Measurements from ENCODE around the gene FAM193B. TPM values are rescaled to one million over a fixed set of nuclear protein-coding genes. Genes with fewer than 3 reads are reported as not detected.

The FAM193B gene
- total and polyA plus RNA-seq, 9 of the 15 experiments (the other 6 are each of a cell fraction or from before 2014, with no cell fraction given): 4.4 to 76.4 (median 37.3) TPM

DNA sequence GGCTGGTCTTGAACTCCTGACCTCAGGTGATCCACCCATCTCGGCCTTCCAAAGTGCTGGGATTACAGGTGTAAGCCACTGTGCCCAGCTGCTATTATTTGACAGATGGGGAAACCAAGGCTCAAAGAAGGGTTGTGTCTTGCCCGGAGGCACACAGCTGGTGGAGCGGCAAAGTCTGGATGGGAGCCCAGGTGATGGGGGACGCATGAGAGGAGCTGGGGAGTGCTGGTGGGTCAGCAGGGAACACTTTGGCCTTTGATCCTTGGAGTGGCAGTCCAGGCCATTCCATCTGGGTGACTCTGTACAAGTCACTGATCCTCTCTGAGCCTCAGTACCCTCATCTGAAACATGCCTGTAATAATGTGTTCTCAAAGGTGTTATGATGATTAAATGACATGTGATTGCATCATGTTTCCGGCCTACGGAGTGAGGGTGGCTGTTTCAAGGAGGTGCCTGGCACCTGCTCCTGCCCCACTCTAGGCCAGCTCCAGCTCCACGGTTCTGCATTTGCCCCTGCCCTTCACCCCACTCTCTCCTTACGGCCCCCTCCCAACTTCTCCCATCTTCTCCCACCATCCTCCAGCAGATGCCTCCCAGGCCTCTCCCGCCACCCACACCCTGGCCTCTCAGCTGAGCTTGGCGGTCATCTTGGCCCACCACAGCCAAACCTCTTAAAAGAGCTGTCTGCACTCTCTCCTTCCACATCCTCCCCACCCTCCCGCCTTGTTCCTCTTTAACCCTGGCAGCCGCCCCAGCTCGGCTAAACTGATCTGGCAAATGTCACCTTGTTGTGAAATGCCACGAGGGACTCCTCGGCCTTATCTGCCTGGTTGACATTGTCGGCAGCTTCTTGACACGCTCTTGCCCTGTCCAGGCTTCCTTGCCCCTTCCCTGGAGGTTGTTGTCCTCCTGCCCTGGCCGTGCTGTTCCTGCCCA is 75.4 kb downstream of the FAM193B start (continued):
- no peak for TF ChIP-seq CTBP1 (IDR thresholded peaks at IDR 0.05; ENCODE audit: borderline replicate concordance)
- TF ChIP-seq CREB1 (IDR thresholded peaks at IDR 0.05): no peak
- no peak for TF ChIP-seq CREB1 (CRISPR knock-in tag; IDR thresholded peaks at IDR 0.05)
- TF ChIP-seq, protein P1, sequence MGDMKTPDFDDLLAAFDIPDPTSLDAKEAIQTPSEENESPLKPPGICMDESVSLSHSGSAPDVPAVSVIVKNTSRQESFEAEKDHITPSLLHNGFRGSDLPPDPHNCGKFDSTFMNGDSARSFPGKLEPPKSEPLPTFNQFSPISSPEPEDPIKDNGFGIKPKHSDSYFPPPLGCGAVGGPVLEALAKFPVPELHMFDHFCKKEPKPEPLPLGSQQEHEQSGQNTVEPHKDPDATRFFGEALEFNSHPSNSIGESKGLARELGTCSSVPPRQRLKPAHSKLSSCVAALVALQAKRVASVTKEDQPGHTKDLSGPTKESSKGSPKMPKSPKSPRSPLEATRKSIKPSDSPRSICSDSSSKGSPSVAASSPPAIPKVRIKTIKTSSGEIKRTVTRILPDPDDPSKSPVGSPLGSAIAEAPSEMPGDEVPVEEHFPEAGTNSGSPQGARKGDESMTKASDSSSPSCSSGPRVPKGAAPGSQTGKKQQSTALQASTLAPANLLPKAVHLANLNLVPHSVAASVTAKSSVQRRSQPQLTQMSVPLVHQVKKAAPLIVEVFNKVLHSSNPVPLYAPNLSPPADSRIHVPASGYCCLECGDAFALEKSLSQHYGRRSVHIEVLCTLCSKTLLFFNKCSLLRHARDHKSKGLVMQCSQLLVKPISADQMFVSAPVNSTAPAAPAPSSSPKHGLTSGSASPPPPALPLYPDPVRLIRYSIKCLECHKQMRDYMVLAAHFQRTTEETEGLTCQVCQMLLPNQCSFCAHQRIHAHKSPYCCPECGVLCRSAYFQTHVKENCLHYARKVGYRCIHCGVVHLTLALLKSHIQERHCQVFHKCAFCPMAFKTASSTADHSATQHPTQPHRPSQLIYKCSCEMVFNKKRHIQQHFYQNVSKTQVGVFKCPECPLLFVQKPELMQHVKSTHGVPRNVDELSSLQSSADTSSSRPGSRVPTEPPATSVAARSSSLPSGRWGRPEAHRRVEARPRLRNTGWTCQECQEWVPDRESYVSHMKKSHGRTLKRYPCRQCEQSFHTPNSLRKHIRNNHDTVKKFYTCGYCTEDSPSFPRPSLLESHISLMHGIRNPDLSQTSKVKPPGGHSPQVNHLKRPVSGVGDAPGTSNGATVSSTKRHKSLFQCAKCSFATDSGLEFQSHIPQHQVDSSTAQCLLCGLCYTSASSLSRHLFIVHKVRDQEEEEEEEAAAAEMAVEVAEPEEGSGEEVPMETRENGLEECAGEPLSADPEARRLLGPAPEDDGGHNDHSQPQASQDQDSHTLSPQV (IDR thresholded peaks at IDR 0.05): peak; percentile 77
- no peak for TF ChIP-seq NCOA1 (IDR thresholded peaks at IDR 0.05; ENCODE audit: low read depth)
- TF ChIP-seq, protein P2, sequence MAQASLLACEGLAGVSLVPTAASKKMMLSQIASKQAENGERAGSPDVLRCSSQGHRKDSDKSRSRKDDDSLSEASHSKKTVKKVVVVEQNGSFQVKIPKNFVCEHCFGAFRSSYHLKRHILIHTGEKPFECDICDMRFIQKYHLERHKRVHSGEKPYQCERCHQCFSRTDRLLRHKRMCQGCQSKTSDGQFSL (CRISPR knock-in tag; IDR thresholded peaks at IDR 0.05): no peak; the same call in 1 of the 2 replicates
- TF ChIP-seq, protein P2 (tag; IDR thresholded peaks at IDR 0.05): 0 out of 4 replicates have a peak, but pooled peaks of 1 of the 2 experiments have one; percentile 22
- TF ChIP-seq ETV1 (tag; conservative IDR thresholded peaks at IDR 0.05; ENCODE audit: low read depth): peak; percentile 69
- TF ChIP-seq RBFOX2 (IDR thresholded peaks at IDR 0.05; ENCODE audit: low read depth, low read length): peak; percentile 51; the same call in 1 of the 2 replicates
- TF ChIP-seq RBBP5 (IDR thresholded peaks at IDR 0.05; ENCODE audit: borderline replicate concordance, insufficient read depth, low read length, poor library complexity, severe bottlenecking): peak; percentile 35
- TF ChIP-seq OTX1 (CRISPR knock-in tag; IDR thresholded peaks at IDR 0.05): peak; percentile 80
- 0 out of 2 replicates have a peak, but pooled peaks have one; percentile 9 for TF ChIP-seq POLR2A (conservative IDR thresholded peaks at IDR 0.05)
- TF ChIP-seq HDAC8 (tag; IDR thresholded peaks at IDR 0.05): 0 out of 2 replicates have a peak, but pooled peaks have one; percentile 46
- TF ChIP-seq SRSF3 (IDR thresholded peaks at IDR 0.05; ENCODE audit: insufficient read depth, low read length): no peak
- TF ChIP-seq ZNF586 (CRISPR knock-in tag; conservative IDR thresholded peaks at IDR 0.05): no peak
- no peak for TF ChIP-seq ZNF347 (CRISPR knock-in tag; IDR thresholded peaks at IDR 0.05; ENCODE audit: low read depth)
- TF ChIP-seq HDAC2 (IDR thresholded peaks at IDR 0.05): 0 out of 2 replicates have a peak, but pooled peaks have one; percentile 12
- peak; percentile 45 for TF ChIP-seq POLR2G (IDR thresholded peaks at IDR 0.05; ENCODE audit: low read depth, low read length)
- TF ChIP-seq ZC3H8 (IDR thresholded peaks at IDR 0.05): no peak
- TF ChIP-seq, protein P3, sequence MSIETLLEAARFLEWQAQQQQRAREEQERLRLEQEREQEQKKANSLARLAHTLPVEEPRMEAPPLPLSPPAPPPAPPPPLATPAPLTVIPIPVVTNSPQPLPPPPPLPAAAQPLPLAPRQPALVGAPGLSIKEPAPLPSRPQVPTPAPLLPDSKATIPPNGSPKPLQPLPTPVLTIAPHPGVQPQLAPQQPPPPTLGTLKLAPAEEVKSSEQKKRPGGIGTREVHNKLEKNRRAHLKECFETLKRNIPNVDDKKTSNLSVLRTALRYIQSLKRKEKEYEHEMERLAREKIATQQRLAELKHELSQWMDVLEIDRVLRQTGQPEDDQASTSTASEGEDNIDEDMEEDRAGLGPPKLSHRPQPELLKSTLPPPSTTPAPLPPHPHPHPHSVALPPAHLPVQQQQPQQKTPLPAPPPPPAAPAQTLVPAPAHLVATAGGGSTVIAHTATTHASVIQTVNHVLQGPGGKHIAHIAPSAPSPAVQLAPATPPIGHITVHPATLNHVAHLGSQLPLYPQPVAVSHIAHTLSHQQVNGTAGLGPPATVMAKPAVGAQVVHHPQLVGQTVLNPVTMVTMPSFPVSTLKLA (conservative IDR thresholded peaks at IDR 0.05): peak; percentile 70 to 85
- TF ChIP-seq RUNX1 (IDR thresholded peaks at IDR 0.05; ENCODE audit: low read depth): no peak

Measured in K562 (cell line).